Upper lobe of right lung (tissue), 1 donor: ENCODE data around the gene AGTPBP1. TPM values are rescaled to one million over a fixed set of nuclear protein-coding genes. Genes with fewer than 3 reads are reported as not detected.

Experiments used
- ATAC-seq: fragments of 200-7000 bp; cut with Tn5 transposase; one replicate; pipeline ENCODE4 v1.9.1; 2020; ENCODE audit warnings: mild to moderate bottlenecking, moderate library complexity
- DNase-seq: peaks from one replicate; pipeline ENCODE4 v3.0.0-alpha.2; 2020
- H3K27ac ChIP-seq: fragments of 200-600 bp; one replicate; pipeline ENCODE4 v1.8.0; 2022
- H3K27me3 ChIP-seq: fragments of 200-600 bp; one replicate; pipeline ENCODE4 v1.8.0; 2022; ENCODE audit warnings: mild to moderate bottlenecking
- H3K36me3 ChIP-seq: fragments of 200-600 bp; one replicate; pipeline ENCODE4 v1.8.0; 2022
- H3K4me1 ChIP-seq: fragments of 200-600 bp; one replicate; pipeline ENCODE4 v1.8.0; 2022
- H3K4me3 ChIP-seq: fragments of 200-600 bp; one replicate; pipeline ENCODE4 v1.8.0; 2022; ENCODE audit warnings: mild to moderate bottlenecking
- H3K9me3 ChIP-seq: fragments of 200-600 bp; one replicate; pipeline ENCODE4 v1.8.0; 2022
- intact Hi-C: fragments of 100-400 bp; cut with DNase I; formaldehyde crosslinking; loops from one replicate; pipeline ENCODE4 v1.11.0; 2022
- total RNA-seq: library from RNA; stranded (reverse); fragmentation: NEBNext Ultra II Directional; extraction: Animal tissue kit (Norgen Biotek cat#: 25700); gene quantifications from one replicate; pipeline ENCODE4 v1.2.1, GENCODE V29; 2021
- TF ChIP-seq, protein P1 (sequence below): fragments of 200-600 bp; IDR thresholded peaks from one replicate; pipeline ENCODE4 v1.8.0; 2022; ENCODE audit warnings: antibody characterized with exemption
- donor health status: DM: no; HTN: yes; CAD: no; lungs with severe emphysema.

Gene AGTPBP1
- total RNA-seq, 1 donor from 2014 or later = 51.7 TPM

DNA sequence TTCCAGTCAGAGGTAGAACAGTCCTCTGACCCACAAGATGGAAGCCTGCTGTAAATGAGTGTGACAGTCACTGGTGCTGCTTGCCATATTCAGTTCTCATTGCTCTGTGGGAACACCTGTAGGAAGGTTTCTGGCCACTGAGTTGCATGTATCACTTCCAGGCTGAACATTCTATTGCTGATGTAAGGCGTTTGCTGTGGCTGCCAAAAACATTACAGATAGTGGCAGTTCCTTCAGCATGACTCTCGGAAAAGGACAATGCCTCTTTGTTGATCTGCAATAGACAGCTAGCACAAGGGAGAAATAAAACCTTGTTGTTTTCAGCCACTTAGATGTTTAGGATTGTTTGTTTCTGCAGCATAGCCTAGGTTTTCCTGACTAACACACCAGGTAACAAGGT lies 217.2 kb downstream of the AGTPBP1 start:
- Histone ChIP-seq H3K27me3 (peaks cover 6% of the 10 kb centered on the region), H3K4me3 (no peak overlapping the region), H3K36me3 (no peaks in the 10 kb centered on the region), H3K27ac (no peak overlapping the region), H3K4me1 (peaks cover 3% of the 10 kb centered on the region), H3K9me3 (no peaks in the 10 kb centered on the region)
- TF ChIP-seq, protein P1, sequence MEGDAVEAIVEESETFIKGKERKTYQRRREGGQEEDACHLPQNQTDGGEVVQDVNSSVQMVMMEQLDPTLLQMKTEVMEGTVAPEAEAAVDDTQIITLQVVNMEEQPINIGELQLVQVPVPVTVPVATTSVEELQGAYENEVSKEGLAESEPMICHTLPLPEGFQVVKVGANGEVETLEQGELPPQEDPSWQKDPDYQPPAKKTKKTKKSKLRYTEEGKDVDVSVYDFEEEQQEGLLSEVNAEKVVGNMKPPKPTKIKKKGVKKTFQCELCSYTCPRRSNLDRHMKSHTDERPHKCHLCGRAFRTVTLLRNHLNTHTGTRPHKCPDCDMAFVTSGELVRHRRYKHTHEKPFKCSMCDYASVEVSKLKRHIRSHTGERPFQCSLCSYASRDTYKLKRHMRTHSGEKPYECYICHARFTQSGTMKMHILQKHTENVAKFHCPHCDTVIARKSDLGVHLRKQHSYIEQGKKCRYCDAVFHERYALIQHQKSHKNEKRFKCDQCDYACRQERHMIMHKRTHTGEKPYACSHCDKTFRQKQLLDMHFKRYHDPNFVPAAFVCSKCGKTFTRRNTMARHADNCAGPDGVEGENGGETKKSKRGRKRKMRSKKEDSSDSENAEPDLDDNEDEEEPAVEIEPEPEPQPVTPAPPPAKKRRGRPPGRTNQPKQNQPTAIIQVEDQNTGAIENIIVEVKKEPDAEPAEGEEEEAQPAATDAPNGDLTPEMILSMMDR = no peak
- DNase-seq (no peak), ATAC-seq (no peak)
- intact Hi-C loops = no loop called here

DNA sequence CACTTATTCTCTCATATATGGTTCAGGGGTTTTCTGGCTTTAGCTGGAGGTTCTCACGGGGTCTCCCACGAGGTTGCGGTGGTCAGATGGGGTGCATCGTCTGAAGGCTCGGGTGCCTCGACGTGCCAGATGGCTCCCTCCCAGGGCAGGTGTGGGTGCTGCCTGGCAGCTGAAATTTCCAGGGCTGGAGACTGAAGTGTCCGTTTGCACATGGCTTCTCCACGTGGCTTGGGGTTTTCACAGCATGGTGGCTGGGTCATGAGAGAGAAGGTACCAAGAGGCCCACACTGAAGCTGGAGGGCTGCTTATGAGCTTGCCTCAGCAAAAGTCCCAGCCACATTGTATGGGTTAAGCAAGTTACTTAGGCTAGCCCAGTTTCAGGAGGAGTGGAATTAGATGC lies 218.6 kb downstream of the AGTPBP1 start:
- Histone ChIP-seq H3K9me3 (no peaks in the 10 kb centered on the region), H3K27me3 (peaks cover 6% of the 10 kb centered on the region), H3K27ac (no peak overlapping the region), H3K36me3 (no peaks in the 10 kb centered on the region), H3K4me1 (peaks cover 3% of the 10 kb centered on the region), H3K4me3 (no peak overlapping the region)
- intact Hi-C loops = no loop called here
- DNase-seq = no peak
- TF ChIP-seq, protein P1 = no peak
- no peak for ATAC-seq

DNA sequence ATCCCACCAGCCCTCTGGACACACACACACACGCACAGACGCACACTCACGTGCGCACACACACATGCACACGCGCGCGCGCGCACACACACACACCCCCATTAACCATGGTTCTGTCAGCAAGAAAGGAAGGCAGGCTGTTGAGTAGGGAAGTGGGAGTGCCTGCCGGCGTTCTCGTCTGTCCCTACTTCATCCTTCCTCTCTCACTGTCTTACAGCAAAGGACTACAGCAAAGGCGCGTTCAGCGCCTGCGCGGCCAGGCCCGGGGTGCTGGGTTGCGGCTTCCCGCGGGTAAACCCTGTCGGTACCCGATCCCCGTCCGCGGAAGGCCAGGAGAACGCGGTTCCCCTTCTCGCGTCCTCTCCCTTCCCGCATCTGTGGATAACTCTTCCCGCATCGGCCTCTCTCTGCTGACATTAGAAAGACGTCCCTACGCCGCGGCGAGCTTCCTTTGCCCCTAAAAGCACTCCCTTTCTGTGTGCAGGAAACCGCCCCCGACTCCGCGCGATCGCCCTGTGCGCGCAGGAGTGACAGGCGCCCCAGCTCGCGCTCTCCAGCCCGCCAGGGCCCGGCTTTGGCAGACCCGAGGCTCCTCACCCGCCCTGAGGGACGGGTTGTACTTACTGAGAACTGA lies 219.2 kb downstream of the AGTPBP1 start:
- Histone ChIP-seq H3K27me3 (peaks cover 6% of the 10 kb centered on the region), H3K36me3 (no peaks in the 10 kb centered on the region), H3K27ac (no peak overlapping the region), H3K9me3 (no peaks in the 10 kb centered on the region), H3K4me1 (peaks cover 3% of the 10 kb centered on the region), H3K4me3 (peak overlapping the region; percentile 42)
- ATAC-seq (peak; percentile 88), DNase-seq (peak; percentile 76)
- intact Hi-C loops = no loop called here
- TF ChIP-seq, protein P1 = no peak

DNA sequence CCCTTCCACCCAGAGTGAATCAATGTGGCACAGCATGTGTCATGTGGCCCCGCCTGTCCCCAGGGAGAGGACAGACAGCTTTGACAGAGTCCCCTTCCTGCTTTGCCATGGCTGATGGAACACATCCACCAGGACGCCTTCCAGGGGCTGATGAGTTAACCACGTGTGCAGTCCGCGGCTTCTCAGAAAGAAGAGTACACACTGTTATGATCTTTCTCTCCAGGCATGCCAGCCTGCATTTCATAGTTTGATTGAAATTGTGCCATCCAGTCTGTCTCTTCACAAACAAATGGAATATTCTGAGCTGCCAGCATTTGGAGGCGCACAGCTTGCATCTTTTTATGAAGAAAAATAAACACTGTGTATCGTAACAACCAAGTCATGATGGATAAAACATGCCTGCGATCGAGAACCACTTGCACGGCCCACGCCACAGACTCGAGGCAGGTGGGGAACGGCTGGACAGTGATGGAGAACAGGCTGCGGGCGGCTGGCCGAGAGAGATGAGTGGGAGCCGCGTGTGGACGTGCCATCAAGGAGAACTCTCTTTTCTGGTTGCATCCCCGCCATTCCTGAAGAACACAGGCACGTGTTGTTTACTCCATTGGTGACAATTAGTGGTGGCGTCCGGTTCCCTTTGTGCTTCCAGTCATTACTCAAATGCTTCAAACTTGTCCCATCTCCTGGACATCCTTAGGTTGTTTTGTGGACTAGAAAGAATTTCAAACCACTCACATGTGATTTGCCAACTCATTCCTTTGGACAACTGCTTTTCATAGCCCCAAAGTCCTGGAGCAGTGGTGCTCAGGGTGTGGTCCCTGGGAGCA lies 220.2 kb downstream of the AGTPBP1 start:
- TF ChIP-seq, protein P1 = no peak
- DNase-seq (no peak), ATAC-seq (no peak)
- no peak overlapping the region for H3K27ac ChIP-seq
- intact Hi-C loops = no loop called here
- no peaks in the 10 kb centered on the region for H3K9me3 ChIP-seq
- no peaks in the 10 kb centered on the region for H3K36me3 ChIP-seq
- H3K4me1 ChIP-seq = peaks cover 3% of the 10 kb centered on the region
- peaks cover 6% of the 10 kb centered on the region for H3K27me3 ChIP-seq
- H3K4me3 ChIP-seq = no peak overlapping the region

DNA sequence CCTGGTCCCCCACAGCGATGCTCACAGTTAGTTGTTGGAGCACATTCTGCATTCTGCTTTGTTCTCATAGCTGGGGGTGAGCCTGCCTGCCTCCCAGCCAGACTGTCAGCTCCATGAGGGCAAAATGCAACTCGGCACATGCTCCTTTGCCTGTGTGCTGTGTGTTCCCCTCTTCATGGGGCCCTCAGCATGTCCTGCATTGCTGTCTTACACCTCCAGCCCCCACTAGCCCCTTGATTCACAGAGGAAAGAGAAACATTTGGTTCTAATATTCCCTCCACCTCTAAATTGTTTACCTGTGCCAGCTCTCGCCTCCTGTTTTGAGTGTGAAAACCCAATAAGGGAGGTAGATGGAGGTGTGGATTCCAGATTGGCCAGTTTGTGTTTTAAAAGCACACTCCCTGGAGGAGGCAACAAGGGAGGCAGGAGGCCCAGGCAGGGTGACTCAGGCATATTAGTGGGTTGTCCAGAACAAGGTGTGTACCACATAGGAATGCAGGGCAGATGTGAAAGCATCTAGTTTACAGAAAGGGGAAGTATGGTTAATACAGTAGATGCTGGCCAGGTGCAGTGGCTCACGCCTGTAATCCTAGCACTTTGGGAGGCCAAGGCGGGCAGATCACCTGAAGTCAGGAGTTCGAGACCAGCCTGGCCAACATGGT lies 224.6 kb downstream of the AGTPBP1 start:
- no peaks in the 10 kb centered on the region for H3K36me3 ChIP-seq
- TF ChIP-seq, protein P1 = no peak
- no peak overlapping the region for H3K4me3 ChIP-seq
- peaks cover 1% of the 10 kb centered on the region for H3K4me1 ChIP-seq
- intact Hi-C loops = no loop called here
- no peak for DNase-seq
- H3K27ac ChIP-seq = no peak overlapping the region
- ATAC-seq = peak; percentile 83
- H3K9me3 ChIP-seq = no peaks in the 10 kb centered on the region
- H3K27me3 ChIP-seq = no peaks in the 10 kb centered on the region
